Testis (tissue), 3 donors: Measurements from ENCODE around the gene RNF207. TPM values are rescaled to one million over a fixed set of nuclear protein-coding genes. Genes with fewer than 3 reads are reported as not detected.

Experiments used
- DNase-seq: peaks from one replicate; pipeline ENCODE4 v3.0.0-alpha.2; 2019
- H3K27ac ChIP-seq, 2 donors: fragments of 200-600 bp; sonication (generic); one replicate each; pipeline ENCODE4 v1.5.1; 2019
- H3K27me3 ChIP-seq: fragments of 200-600 bp; sonication (generic); one replicate; pipeline ENCODE4 v1.5.1; 2019
- H3K36me3 ChIP-seq: fragments of 200-600 bp; sonication (generic); one replicate; pipeline ENCODE4 v1.5.1; 2017; ENCODE audit warnings: low read depth; ENCODE audit errors: missing control alignments
- H3K4me1 ChIP-seq: fragments of 200-600 bp; sonication (generic); one replicate; pipeline ENCODE4 v1.5.1; 2019
- H3K4me3 ChIP-seq, 2 donors: fragments of 200-600 bp; sonication (generic); one replicate each; pipeline ENCODE4 v1.5.1; 2017 to 2019
- H3K9me3 ChIP-seq: fragments of 200-600 bp; sonication (generic); one replicate; pipeline ENCODE4 v1.5.1; 2017
- CTCF ChIP-seq, 3 experiments: fragments of 450-650 bp in 2 of 3; fragments of 200-600 bp in 1 of 3; sonication (generic) in 1 of 3; IDR thresholded peaks; one replicate each; pipeline ENCODE4 v1.5.1; 2016 to 2019; ENCODE audit warnings: antibody characterized with exemption in 3 of 3, mild to moderate bottlenecking in 2 of 3, moderate library complexity in 1 of 3
- POLR2A ChIP-seq: fragments of 450-650 bp; IDR thresholded peaks from one replicate; pipeline ENCODE4 v1.6.1; 2017; ENCODE audit warnings: antibody characterized with exemption, mild to moderate bottlenecking, moderate library complexity
- WGBS, 2 donors: methylation state at CpG; one replicate each; pipeline ENCODE4 v1.1.5; 2018; 5-methylcytosine and 5-hydroxymethylcytosine counted together
- intact Hi-C: fragments of 100-400 bp; cut with DNase I; formaldehyde crosslinking; loops from one replicate; pipeline ENCODE4 v1.15.1; 2023; ENCODE audit warnings: low total_unique reads
- polyA plus RNA-seq: library from polyadenylated mRNA; stranded (reverse); fragments of 350-450 nt; fragmentation: Illumina TruSeq; extraction: RNeasy Lipid Tissue Mini Kit (QIAGEN cat#74804); gene quantifications from one replicate; pipeline ENCODE4 v1.2.3, GENCODE V29; 2014; ENCODE audit warnings: low read depth, low replicate concordance; ENCODE audit not compliant: insufficient read depth
- total RNA-seq, 2 donors: library from RNA; depleted of rRNA; stranded (reverse); fragments of >200 nt; gene quantifications; one replicate each; pipeline ENCODE4 v1.2.3, GENCODE V29; 2016

RNF207 gene
- total and polyA plus RNA-seq, 3 donors from 2014 or later, result 4.8 to 20.1 (median 13.2) TPM

GRCh38 chr1:6197746-6198427 is 8.0 kb upstream of the RNF207 start:
- no peaks in the 10 kb centered on the region for H3K36me3 ChIP-seq
- peaks cover 14% of the 10 kb centered on the region for H3K4me1 ChIP-seq
- peak overlapping the region in 1 of 2 donors; percentile 92 for H3K4me3 ChIP-seq
- TF ChIP-seq POLR2A (no peak), CTCF (IDR thresholded peaks at IDR 0.05) (no peak)
- no peaks in the 10 kb centered on the region for H3K27me3 ChIP-seq
- intact Hi-C loops, result no loop called here
- no peaks in the 10 kb centered on the region for H3K9me3 ChIP-seq
- no peak overlapping the region for H3K27ac ChIP-seq
- DNase-seq, result no peak
- WGBS, 2 donors, result 45 to 48% methylated on average over 6 of the region's 6 CpGs

- intact Hi-C loops, result no loop called here
- peaks cover 14% of the 10 kb centered on the region for H3K4me1 ChIP-seq
- 0 to 1% methylated on average over 22 to 31 of the region's 31 CpGs for WGBS, 2 donors
Measured at GRCh38 chr1:6198646-6199297, 7.1 kb upstream of the RNF207 start.

GRCh38 chr1:6199298-6200187 is 6.4 kb upstream of the RNF207 start, which contains the start of gene RPL22:
RPL22 (minus strand) TSS chr1:6199595; CDS start chr1:6199573, 22 bp downstream.
- Histone ChIP-seq H3K27me3 (no peaks in the 10 kb centered on the region), H3K36me3 (no peaks in the 10 kb centered on the region), H3K4me3 (peak within 1 kb of the TSS; percentile 92 to 99), H3K9me3 (no peaks in the 10 kb centered on the region), H3K4me1 (peaks cover 14% of the 10 kb centered on the region), H3K27ac (peak within 1 kb of the TSS; percentile 48 to 86)
- 0 to 1% methylated on average over 13 to 42 of the region's 53 CpGs for WGBS, 2 donors
- DNase-seq, result peak; percentile 99
- intact Hi-C loops, result no loop called here
- TF ChIP-seq CTCF (IDR thresholded peaks at IDR 0.05), result peak in 2 of 3 experiments; percentile 20 to 47
- TF ChIP-seq POLR2A, result no peak

More at GRCh38 chr1:6198646-6199297, 7.1 kb upstream of the RNF207 start:
- TF ChIP-seq CTCF (IDR thresholded peaks at IDR 0.05) (no peak), POLR2A (no peak)
- DNase-seq, result no peak
- no peaks in the 10 kb centered on the region for H3K9me3 ChIP-seq
- peak overlapping the region; percentile 43 to 86 for H3K27ac ChIP-seq
- peak overlapping the region; percentile 92 to 99 for H3K4me3 ChIP-seq
- H3K36me3 ChIP-seq, result no peaks in the 10 kb centered on the region
- H3K27me3 ChIP-seq, result no peaks in the 10 kb centered on the region

GRCh38 chr1:6200188-6200809 is 5.6 kb upstream of the RNF207 start:
- Histone ChIP-seq H3K27me3 (no peaks in the 10 kb centered on the region), H3K4me1 (peaks cover 14% of the 10 kb centered on the region), H3K9me3 (no peaks in the 10 kb centered on the region), H3K27ac (peak overlapping the region; percentile 48 to 84), H3K4me3 (peak overlapping the region; percentile 92 to 99), H3K36me3 (no peaks in the 10 kb centered on the region)
- intact Hi-C loops, result no loop called here
- no peak for DNase-seq
- TF ChIP-seq POLR2A (no peak), CTCF (IDR thresholded peaks at IDR 0.05) (no peak)
- 36 to 44% methylated on average over 10 of the region's 10 CpGs for WGBS, 2 donors
